RPMI7951 (cell line): ENCODE results near the gene DAPK1. TPM values are rescaled to one million over a fixed set of nuclear protein-coding genes. Genes with fewer than 3 reads are reported as not detected.
A peak's percentile ranks its signal among the peaks of the same experiment; 100 is the strongest.

Experiments
- DNase-seq: peaks from one replicate; pipeline ENCODE4 v3.0.0-alpha.2; 2012; ENCODE audit warnings: low read depth
- total RNA-seq: library from RNA; depleted of rRNA; stranded (reverse); fragments of >200 nt; shearing (Covaris generic); gene quantifications from 2 replicates; pipeline ENCODE4 v1.2.3, GENCODE V29; 2014

Gene DAPK1
- total RNA-seq, 1 experiment from 2014 or later: 0.12 TPM

GRCh38 chr9:87643107-87643650 is 145.5 kb downstream of the DAPK1 start:
- no peak for DNase-seq

GRCh38 chr9:87643778-87644570 is 146.3 kb downstream of the DAPK1 start:
- no peak for DNase-seq

- DNase-seq: no peak
These were observed 147.0 kb downstream of the DAPK1 start for GRCh38 chr9:87644659-87645058.

- DNase-seq: no peak
These were observed 148.9 kb downstream of the DAPK1 start for GRCh38 chr9:87646546-87646945.

GRCh38 chr9:87647114-87647513 is 149.4 kb downstream of the DAPK1 start:
- DNase-seq: no peak

- no peak for DNase-seq
These were observed 150.9 kb downstream of the DAPK1 start for GRCh38 chr9:87648606-87649005.

GRCh38 chr9:87650611-87651295 is 153.1 kb downstream of the DAPK1 start:
- no peak for DNase-seq

- no peak for DNase-seq
These were observed 153.8 kb downstream of the DAPK1 start for GRCh38 chr9:87651431-87651830.

GRCh38 chr9:87653941-87654340 is 156.3 kb downstream of the DAPK1 start:
- no peak for DNase-seq

GRCh38 chr9:87655731-87656130 is 158.1 kb downstream of the DAPK1 start:
- no peak for DNase-seq

GRCh38 chr9:87656485-87656884 is 158.8 kb downstream of the DAPK1 start:
- DNase-seq: no peak

- no peak for DNase-seq
These were observed 159.5 kb downstream of the DAPK1 start for GRCh38 chr9:87657190-87657589.

- no peak for DNase-seq
These were observed 160.2 kb downstream of the DAPK1 start for GRCh38 chr9:87657893-87658292.

- no peak for DNase-seq
These were observed 160.8 kb downstream of the DAPK1 start for GRCh38 chr9:87658511-87658910.

- no peak for DNase-seq
These were observed 162.1 kb downstream of the DAPK1 start for GRCh38 chr9:87659534-87660419.

GRCh38 chr9:87661241-87661640 is 163.6 kb downstream of the DAPK1 start:
- no peak for DNase-seq

- DNase-seq: peak; percentile 55
These were observed 165.3 kb downstream of the DAPK1 start for GRCh38 chr9:87662808-87663528.

- DNase-seq: no peak
These were observed 165.9 kb downstream of the DAPK1 start for GRCh38 chr9:87663556-87663955.

GRCh38 chr9:87664153-87665060 is 166.7 kb downstream of the DAPK1 start:
- DNase-seq: no peak

- no peak for DNase-seq
These were observed 167.8 kb downstream of the DAPK1 start for GRCh38 chr9:87665505-87665904.
